CD4-positive, alpha-beta T cell treated with Interleukin-17A for 4 hours (primary cell): ENCODE measurements around the gene CD300LD.
"Not testable (repeated sequence)": the region's sequence is repeated elsewhere in the genome, so short reads cannot be mapped to it uniquely, and the experiment has no call there.

Experiments
- DNase-seq: peaks from one replicate; pipeline ENCODE4 v3.0.0-alpha.2; 2020; ENCODE audit warnings: mixed read lengths

CD300LD gene

GRCh38 chr17:74569020-74570003 is 22.8 kb downstream of the CD300LD start:
- no peak for DNase-seq

DNA sequence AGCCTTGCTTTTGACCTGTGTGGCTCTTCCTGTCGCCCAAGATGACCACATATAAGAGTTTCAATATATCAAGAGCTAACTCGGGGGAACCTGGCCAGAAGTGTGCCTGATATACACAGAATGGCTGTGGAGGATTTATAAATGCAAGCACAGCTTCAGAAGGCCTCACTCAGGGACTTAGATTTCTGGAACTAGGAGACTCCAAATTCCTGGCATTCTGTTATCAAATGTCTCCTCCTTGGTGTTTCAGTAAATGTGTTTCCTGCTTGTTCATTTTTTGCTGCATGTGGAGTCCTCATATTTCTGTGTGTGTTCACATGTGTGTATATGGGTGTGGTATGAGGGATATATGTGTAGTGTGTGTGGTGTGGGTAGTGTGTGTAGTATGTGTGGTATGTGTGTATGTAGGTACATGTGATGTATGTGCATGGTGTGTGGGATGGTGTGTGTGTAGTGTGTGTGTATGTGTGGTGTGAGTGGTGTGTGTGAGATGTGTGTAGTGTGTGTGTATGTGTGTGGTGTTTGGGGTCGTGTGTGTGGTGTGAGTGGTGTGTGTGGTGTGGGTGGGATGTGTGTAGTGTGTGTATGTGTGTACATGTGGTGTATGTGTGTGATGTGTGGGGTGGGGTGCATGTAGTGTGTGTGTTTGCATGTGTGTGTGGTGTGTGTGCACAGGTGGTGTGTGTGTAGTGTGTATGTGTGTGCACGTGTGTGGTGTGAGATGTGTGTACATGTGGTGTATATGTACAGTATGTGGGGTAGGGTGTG is 23.8 kb downstream of the CD300LD start:
- no peak for DNase-seq

- DNase-seq: no peak
Observed at GRCh38 chr17:74567397-74567796, 24.7 kb downstream of the CD300LD start, which contains the start of gene CD300H. Gene CD300H (minus strand): TSS chr17:74567509.

DNA sequence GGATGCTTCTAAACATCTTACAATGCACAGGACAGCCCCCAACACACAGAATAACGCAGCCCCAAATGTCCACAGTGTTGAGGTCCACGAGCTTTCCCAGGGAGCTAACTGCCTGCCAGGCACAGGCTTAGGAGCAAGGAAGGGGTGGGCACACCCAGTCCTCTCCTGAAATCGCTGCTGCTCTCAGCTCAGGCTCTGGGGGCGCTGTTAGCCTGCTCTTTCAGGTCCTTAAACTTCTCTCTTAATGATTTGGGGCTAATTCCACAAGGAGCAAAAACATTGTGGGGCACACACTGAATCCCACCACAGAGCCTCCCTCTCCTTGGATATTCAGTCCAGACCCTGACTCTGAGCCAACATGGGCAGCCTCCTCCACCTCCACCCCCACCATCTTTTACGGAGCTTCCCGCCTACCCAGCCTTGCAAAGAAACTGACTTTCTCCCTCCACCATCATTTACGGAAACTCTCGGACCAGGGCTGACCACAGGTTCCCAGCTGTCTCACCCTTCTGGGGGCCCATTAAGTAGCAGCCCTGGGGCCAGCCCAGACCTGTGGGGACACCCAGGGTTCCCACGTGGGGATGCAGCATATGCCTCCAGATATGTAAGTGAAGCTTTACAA is 25.8 kb downstream of the CD300LD start:
- peak; percentile 42 for DNase-seq

GRCh38 chr17:74565126-74565525 is 27.0 kb downstream of the CD300LD start:
- DNase-seq: no peak

DNA sequence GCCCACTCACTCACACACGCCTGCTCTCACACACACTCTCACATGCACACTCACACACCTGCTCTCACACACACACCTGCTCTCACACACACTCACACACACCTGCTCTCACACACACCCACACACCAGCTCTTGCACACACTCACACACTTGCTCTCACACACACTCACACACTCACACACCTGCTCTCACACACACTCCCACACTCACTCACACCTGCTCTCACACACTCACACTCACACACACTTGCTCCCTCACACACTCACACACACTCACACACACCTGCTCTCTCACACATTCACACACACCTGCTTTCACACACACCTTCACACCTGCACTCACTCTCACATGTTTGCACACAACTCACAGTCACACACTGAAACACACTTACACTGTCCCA is 28.7 kb downstream of the CD300LD start:
- DNase-seq: no peak

DNA sequence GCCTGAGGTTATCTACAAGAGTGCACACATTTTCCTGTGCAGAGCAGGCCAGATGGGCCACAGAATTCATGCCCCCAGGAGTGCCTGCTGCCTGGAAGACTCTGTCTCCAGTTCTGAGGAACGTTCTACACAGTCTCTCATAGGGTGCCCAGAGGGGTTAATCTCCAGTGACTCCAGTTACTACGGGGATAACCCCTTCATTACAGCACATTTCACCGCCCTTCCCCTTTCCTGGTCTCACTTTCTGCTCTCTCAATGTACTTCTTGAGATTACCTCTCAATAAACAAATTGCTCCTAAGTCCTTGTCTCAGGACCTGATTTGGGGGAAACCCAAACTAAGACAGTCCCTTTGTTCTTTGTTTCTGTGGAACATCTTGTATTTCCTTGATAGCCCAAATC is 30.5 kb downstream of the CD300LD start:
- DNase-seq: no peak

- DNase-seq: no peak
Observed at GRCh38 chr17:74558882-74559519, 33.1 kb downstream of the CD300LD start.

DNA sequence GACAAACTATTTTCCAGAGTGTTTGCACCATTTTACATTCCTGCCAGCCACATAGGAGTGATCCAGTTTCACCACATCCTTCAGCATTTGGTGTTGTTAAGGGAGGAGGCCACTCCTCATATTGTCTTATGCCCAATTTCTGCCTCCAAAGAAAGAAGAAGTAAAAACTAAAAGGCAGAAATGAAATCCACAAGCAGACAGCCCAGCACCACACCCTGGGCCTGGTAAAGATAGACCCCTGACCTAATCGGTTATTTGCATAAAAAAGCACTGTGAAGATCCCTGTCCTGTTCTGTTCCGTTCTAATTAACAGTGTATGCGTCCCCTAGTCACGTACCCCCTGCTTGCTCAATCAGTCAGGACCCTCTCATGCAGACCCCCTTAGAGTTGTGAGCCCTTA is 33.7 kb downstream of the CD300LD start:
- DNase-seq: not testable (repeated sequence)

DNA sequence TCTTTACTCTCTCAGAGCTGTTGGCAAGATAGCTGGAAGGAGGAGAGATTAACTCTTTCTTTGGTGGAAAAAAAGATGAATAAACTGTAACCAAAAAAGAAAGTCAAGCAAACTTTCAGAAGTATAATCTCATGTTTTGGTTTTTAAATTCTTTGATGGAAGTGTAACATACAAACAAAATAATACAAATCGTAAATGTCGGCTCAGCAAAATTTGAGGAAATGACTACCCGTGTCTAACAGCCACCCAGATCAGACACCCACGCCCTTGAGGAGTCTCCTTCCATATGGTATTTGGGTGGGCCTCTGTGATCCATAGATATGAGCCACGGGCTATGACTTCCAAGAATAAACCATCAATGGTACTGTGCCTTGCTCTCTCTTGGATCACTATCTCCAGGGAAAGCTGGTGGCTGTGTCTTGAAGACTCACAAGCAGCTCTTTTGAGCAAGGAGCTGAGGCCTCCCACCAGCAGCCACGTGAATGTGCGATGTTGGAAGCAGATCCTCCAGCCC is 36.6 kb downstream of the CD300LD start:
- DNase-seq: no peak

- no peak for DNase-seq
Observed at GRCh38 chr17:74554909-74555308, 37.2 kb downstream of the CD300LD start.

DNA sequence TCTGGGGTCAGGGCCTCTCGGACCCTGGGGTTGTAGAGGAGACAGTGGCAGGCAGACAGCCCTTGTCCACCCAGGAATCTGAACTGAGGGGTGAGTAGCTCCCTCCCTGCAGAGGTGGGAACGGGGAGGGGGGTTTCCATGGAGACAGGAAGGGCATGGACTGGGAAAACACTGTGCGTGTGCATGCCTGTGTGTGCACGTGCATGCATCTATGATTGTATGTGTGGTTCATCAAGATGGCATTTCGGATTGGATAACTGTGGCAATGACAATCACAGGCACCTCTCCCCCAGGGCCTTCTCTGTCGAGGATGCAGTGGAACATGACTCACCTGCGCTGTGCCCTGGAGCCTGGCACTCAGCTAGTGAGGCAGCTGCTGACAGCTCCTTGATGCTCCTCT is 40.0 kb downstream of the CD300LD start:
- DNase-seq: no peak

- no peak for DNase-seq
Observed at GRCh38 chr17:74550602-74551001, 41.5 kb downstream of the CD300LD start.

GRCh38 chr17:74549343-74549742 is 42.7 kb downstream of the CD300LD start:
- no peak for DNase-seq

DNA sequence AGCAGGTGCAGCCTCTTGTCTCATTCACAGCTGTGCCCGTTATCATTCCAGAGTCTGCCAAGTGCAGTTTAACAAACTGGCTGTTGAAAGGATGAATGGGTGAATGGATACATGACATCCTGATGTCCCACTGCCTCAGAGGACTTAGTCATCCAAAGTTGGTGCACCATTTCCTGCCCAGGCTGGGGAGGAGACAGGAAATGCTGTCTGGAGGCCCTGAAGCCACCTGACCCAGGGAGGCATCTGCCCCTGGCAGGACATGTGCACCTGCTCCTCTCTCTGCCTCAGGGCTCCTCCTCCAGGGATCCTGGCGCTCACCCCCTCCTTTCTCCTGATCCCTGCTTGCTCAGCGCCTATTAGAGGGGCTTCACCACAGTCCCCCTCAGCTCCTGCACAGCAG is 44.3 kb downstream of the CD300LD start:
- DNase-seq: no peak

- no peak for DNase-seq
Observed at GRCh38 chr17:74547264-74547663, 44.8 kb downstream of the CD300LD start.

DNA sequence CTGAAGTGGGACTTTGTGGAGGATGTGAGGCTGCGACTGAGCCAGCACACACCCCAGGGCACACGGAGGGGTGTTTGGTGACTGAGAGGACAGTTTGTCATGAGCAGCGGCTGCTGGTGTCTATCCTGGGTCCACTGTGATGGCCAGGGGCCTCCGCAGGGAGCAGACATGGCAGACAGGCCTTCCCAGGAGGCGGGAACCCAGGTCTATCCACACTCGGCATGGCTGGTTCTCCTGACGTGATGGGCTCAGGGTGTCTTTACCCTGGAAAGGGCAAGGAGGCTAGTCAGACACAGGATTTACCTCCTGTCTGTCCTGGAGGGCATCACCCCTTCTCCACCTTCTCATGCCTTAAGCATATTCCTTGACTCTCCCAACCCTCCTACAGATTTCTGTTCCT is 45.5 kb downstream of the CD300LD start:
- DNase-seq: no peak

- DNase-seq: no peak
Observed at GRCh38 chr17:74545843-74546230, 46.2 kb downstream of the CD300LD start, which contains the start of gene CD300C. Gene CD300C (minus strand): TSS chr17:74546115. CDS start chr17:74545782, 333 bp downstream.

GRCh38 chr17:74544991-74545842 is 46.9 kb downstream of the CD300LD start:
- no peak for DNase-seq

DNA sequence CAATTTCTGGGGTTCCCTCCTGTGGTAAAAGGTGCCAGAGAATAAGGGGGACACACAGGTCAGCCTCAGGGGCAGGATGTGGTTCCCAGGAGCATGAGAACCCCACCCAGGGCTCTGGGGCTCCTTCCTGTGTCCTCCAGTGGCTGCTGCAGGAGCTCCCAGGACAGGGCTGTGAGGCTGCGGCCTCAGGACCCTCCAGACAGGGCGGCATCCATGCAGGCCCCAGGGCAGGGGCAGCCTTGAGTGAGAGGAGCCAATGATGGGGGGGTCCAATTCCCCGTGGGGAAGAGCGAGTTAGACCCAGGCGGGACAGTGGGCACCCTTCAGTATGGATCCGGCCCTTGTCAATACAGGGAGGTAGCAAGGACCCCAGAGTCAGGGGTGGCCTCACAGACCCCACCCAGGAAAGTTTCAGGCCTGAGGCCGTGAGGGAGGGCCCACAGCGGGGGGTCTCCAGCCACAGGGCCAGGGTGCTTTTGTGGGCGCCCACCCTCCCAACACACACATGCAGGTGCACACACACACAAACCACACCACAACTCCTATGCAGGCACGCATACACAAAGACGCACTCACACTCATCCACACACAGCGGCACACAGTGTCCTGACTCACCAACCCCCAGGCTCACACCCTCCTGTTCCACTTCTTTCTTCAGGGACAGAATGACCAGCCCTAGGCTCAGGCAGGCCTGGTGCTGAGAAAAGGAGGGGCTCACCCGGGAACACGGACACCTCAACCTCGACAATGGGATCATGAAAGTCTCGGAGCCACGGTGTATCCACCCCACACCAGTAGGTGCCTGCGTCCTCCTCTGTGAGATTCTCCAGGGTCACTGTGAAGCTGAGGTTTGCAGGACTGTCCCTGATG is 48.0 kb downstream of the CD300LD start:
- DNase-seq: no peak
